Keratinocyte (primary cell): ENCODE measurements around the gene MYL12B.

ENCODE experiments used
- CTCF ChIP-seq, 3 experiments: IDR thresholded peaks in 1 of 3; conservative IDR thresholded peaks in 1 of 3; optimal IDR thresholded peaks in 1 of 3; 2 replicates in 2 of 3; 3 replicates in 1 of 3; pipeline versions ENCODE3 to v1.5.1; 2011; ENCODE audit warnings: low read length in 3 of 3, mild to moderate bottlenecking in 3 of 3, moderate library complexity in 2 of 3, control low read depth in 1 of 3, inconsistent platforms in 1 of 3; ENCODE audit not compliant: insufficient read depth in 2 of 3; ENCODE audit errors: extremely low read depth in 1 of 3
- EZH2 ChIP-seq: IDR thresholded peaks from one replicate; pipeline ENCODE4 v1.6.1; 2012; ENCODE audit warnings: inconsistent platforms, mild to moderate bottlenecking, low read length, moderate library complexity

- TF ChIP-seq EZH2 (no peak), CTCF (optimal IDR thresholded peaks at IDR 0.05 in 1 of 3, IDR thresholded peaks at IDR 0.05 in 1 of 3, conservative IDR thresholded peaks at IDR 0.05 in 1 of 3; ENCODE audit: extremely low read depth in 1 of 3, insufficient read depth in 2 of 3, low read length in 3 of 3) (no peak)
Observed at GRCh38 chr18:3219241-3219630, 42.7 kb upstream of the MYL12B start.
